Hepatocyte (in vitro differentiated cells): ENCODE measurements around the gene EFNA2.
A peak's percentile ranks its signal among the peaks of the same experiment; 100 is the strongest.

Source experiments
- EZH2 ChIP-seq: fragments of 200-600 bp; sonication (generic); IDR thresholded peaks from 2 replicates; pipeline ENCODE4 v1.6.1; 2016; ENCODE audit warnings: antibody characterized with exemption, mild to moderate bottlenecking, borderline replicate concordance
- TF ChIP-seq, protein P1 (sequence below): fragments of 200-600 bp; sonication (generic); IDR thresholded peaks from 2 replicates; pipeline ENCODE4 v1.5.1; 2016; ENCODE audit warnings: antibody characterized with exemption, mild to moderate bottlenecking; ENCODE audit not compliant: poor library complexity

DNA sequence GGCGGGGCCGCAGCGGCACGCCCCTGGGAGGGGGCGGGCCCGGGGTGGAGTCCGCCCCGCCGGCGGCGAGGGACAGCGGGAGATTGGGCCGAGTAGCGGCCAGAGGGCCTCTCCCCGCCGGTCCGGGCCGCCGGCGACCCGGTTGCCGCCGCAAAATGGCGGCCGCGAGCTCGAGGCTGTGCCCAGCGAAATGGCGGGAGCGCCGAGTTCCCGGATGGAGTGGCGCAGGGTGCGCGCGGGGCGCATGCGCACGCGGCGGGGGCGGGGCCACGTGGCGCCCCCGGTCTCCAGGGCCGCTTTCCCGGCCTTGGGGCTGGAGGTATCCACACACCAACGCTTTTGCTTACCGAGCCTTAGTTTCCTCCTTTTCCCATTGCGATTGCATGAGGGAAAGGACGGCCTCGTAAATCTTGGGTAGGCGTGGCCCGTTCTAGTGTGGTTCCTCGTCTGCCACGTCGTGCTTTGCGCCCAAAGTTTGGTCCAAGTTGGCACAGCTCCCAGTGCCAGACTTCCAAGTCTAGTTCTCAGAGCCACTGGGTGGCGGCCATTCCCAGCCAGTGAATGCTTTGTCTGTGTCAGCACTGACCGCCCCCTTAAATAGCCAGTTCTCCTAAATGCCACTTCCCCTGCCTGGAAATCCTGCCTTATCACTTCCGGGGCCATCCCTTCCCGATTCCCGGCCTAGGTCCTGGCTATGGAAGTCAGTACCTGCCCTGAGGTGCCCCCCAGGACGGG, 16.0 kb upstream of the EFNA2 start:
- TF ChIP-seq, protein P1, sequence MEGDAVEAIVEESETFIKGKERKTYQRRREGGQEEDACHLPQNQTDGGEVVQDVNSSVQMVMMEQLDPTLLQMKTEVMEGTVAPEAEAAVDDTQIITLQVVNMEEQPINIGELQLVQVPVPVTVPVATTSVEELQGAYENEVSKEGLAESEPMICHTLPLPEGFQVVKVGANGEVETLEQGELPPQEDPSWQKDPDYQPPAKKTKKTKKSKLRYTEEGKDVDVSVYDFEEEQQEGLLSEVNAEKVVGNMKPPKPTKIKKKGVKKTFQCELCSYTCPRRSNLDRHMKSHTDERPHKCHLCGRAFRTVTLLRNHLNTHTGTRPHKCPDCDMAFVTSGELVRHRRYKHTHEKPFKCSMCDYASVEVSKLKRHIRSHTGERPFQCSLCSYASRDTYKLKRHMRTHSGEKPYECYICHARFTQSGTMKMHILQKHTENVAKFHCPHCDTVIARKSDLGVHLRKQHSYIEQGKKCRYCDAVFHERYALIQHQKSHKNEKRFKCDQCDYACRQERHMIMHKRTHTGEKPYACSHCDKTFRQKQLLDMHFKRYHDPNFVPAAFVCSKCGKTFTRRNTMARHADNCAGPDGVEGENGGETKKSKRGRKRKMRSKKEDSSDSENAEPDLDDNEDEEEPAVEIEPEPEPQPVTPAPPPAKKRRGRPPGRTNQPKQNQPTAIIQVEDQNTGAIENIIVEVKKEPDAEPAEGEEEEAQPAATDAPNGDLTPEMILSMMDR, result peak; percentile 14
- no peak for TF ChIP-seq EZH2
